Fibroblast of pulmonary artery (primary cell): ENCODE data around the gene WDR70.

Experiments
- DNase-seq: peaks from one replicate; pipeline ENCODE4 v3.0.0-alpha.2; 2010; ENCODE audit warnings: low read depth
- H3K4me3 ChIP-seq: replicated peaks from 2 replicates; pipeline ENCODE4 v1.5.1; 2011; ENCODE audit warnings: low read depth, mild to moderate bottlenecking, control low read depth, low read length, moderate library complexity
- TF ChIP-seq, protein P1 (sequence below): IDR thresholded peaks from 2 replicates; pipeline ENCODE4 v1.5.1; 2011; ENCODE audit warnings: mild to moderate bottlenecking, control low read depth, low read length, inconsistent platforms; ENCODE audit errors: missing control alignments

The WDR70 gene

DNA sequence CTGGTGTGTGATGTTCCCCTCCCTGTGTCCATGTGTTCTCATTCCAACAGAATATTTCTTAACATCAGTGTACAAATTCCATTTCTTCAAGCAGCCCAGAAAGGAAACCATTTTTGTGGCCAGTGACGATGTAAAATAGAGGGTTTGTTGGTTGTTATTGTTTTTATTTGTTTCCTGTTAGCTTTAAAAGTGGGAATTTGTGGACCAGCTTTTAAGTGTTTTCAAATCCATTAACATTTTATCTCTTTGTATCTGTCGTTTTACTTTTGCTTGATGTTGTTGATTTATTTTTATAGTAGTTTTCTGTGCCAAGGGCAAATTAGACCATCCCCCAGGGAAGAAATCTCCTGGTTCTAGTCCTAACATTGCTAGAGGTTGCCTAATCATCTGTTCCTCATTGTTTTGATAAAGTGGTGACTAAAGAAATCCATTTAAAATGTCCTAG, 360.7 kb downstream of the WDR70 start:
- TF ChIP-seq, protein P1, sequence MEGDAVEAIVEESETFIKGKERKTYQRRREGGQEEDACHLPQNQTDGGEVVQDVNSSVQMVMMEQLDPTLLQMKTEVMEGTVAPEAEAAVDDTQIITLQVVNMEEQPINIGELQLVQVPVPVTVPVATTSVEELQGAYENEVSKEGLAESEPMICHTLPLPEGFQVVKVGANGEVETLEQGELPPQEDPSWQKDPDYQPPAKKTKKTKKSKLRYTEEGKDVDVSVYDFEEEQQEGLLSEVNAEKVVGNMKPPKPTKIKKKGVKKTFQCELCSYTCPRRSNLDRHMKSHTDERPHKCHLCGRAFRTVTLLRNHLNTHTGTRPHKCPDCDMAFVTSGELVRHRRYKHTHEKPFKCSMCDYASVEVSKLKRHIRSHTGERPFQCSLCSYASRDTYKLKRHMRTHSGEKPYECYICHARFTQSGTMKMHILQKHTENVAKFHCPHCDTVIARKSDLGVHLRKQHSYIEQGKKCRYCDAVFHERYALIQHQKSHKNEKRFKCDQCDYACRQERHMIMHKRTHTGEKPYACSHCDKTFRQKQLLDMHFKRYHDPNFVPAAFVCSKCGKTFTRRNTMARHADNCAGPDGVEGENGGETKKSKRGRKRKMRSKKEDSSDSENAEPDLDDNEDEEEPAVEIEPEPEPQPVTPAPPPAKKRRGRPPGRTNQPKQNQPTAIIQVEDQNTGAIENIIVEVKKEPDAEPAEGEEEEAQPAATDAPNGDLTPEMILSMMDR: no peak
- DNase-seq: peak; percentile 80
- no peak overlapping the region for H3K4me3 ChIP-seq

DNA sequence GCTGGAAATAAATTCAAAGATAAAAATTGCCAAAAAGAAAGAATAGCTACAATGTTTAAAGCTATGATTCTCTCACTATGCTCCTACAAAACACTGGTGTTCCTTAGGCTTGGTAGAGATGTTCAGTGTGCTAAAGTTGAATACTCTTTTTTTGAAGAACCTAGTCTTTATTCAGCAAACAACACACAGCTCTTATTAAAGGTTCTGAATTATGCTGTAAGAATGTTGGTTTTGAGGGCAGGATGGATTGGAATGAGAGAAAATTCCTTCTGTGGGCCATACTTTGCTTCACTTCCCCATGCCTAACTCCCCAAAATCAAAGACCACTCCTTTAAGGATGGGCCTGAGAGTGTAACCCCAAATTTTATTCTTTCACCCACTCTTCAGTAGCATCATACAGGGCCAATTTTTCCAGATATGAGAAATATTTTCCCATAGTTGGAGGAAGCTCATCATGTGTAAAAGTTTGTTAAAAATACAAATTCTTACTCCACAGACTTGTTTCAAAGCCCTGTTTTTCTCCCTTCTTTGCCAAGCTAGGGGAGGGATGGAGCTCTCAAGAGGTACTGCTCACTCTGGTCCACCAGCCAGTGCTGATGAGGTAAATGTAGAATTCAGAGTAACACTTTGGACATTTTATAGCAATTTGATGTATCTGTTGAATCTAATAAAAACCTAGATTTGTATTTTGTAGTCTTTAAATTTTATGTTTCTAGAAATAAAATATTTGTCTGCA, 361.4 kb downstream of the WDR70 start:
- DNase-seq: peak; percentile 60
- H3K4me3 ChIP-seq: no peak overlapping the region
- TF ChIP-seq, protein P1: no peak

DNA sequence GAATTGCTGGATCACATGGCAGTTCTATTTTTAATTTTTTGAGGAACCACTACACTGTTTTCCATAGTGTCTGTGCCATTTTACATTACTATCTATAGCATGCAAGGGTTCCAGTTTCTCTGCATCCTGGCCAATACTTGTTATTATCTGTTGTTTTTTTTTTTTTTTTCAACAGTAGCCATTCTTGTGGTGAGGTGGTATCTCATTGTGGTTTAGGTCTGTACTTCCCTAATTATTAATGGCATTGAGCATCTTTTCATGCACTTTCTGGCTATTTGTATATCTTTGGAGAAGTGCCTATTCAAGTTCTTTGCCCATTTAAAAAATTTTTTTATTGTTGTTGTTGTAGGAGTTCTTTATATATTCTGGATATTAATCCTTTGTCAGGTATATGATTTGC, 363.0 kb downstream of the WDR70 start:
- no peak for DNase-seq
- TF ChIP-seq, protein P1: no peak
- no peak overlapping the region for H3K4me3 ChIP-seq

DNA sequence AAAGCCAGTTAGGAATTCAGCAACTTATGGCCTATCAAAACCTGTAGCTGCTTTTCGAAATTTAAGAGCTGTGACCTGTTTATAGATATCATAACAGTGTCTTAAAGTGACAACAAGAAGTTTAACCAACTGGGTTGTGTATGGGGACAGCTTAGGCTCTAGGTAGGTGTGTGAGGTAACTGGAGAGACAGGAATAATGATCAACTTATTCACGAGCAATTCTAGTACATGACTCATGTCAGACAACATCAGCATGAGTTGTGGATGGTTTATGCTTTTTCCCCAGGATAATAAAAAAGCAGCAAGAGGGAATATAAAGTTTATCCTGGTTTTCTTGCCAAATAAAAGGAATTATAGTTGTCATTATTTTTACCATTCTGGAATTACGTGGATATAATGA, 372.1 kb downstream of the WDR70 start:
- H3K4me3 ChIP-seq: no peak overlapping the region

DNA sequence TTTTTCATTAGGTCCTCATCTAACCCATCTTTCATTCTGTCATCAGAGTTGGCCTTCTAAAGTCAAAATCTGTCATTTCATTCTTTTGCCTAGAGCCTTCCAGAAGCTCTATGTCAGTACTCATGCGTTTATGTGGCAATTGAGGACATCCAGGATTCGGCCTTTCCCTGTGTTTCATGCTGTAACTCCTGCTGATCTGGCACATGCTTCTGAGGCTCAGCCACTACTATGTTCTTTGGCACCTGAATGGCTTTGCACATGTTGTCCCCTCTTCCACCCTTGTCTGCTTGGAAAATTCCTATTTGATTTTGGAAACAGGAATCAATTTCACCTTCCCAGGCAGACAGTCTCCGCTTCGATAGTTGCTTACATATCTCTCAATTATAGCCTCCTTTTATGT, 375.9 kb downstream of the WDR70 start:
- H3K4me3 ChIP-seq: no peak overlapping the region
- TF ChIP-seq, protein P1: no peak
- no peak for DNase-seq

More for the DNA sequence above, 372.1 kb downstream of the WDR70 start:
- TF ChIP-seq, protein P1: no peak
- no peak for DNase-seq

DNA sequence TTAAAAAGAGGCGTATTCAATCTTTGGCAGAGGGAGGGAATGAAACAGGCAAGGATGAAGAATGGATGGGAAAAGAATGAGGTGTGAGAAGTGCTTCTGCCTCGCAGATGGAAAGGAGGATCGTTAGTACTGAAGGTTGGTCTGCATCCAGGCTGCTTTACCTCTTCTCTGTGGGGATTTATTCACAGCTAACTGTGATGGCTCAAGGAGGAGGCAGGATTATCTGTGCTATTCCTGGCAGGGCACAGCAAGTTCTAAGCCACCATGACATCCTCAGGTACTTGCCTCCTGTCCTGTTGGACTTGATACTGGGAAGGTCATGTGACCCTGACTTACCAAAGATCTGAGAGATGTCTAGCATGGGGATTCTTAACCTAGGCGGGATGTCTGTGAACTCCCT, 376.5 kb downstream of the WDR70 start:
- no peak for DNase-seq
- TF ChIP-seq, protein P1: no peak
- no peak overlapping the region for H3K4me3 ChIP-seq

DNA sequence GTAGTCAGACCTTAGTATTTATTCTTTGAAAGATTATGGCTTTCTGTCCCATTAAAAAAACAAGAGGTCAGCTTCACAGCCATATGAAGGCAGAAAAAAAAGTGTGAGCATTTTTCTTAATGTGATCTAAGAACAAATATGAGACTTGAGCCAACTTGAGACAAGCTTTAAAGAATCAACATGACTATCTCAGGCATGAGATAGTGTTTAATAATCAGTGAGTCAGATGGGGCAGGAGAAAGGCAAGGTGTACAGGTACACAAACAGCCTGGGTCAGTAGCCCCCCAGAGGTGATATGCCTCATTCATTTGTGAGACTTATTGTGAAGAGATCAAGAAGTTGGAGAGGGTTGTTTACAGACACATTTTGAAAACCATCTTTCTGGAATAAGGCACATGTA, 377.1 kb downstream of the WDR70 start:
- DNase-seq: no peak
- H3K4me3 ChIP-seq: no peak overlapping the region
- TF ChIP-seq, protein P1: no peak
